GM18517 (cell line): Measurements from ENCODE around the gene SLC39A7.
"Not testable (repeated sequence)": the region's sequence is repeated elsewhere in the genome, so short reads cannot be mapped to it uniquely, and the experiment has no call there.

Experiments
- ATAC-seq: cut with Tn5 transposase; IDR thresholded peaks from one replicate; pipeline ENCODE4 v1.9.1; 2021; ENCODE audit warnings: mild to moderate bottlenecking, moderate library complexity; ENCODE audit not compliant: unreplicated experiment

SLC39A7 gene

DNA sequence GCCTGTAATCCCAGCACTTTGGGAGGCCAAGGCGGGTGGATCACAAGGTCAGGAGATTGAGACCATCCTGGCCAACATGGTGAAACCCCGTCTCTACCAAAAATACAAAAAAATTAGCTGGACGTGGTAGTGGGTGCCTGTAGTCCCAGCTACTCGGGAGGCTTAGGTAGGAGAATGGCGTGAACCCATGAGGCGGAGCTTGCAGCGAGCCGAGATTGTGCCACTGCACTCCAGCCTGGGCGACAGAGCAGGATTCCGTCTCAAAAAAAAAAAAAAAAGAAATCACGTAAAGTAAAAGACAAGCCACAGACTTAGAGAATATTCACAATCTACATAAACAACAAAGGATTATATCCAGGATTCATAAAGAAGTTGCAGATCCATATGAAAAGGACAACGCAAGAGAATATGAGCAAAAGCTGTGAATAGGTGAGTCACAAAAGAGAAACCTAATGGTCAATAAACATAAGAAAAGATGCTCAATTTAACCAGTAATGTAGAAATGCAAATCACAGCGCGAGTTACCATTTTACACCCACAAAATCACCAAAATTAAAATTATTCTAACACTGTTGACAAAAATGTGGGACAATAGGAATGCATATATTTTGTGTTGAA lies 25.9 kb downstream of the SLC39A7 start:
- not testable (repeated sequence) for ATAC-seq

- no peak for ATAC-seq
Observed at GRCh38 chr6:33235221-33235634, 34.6 kb downstream of the SLC39A7 start.

GRCh38 chr6:33236328-33236727 lies 35.7 kb downstream of the SLC39A7 start:
- ATAC-seq: no peak

GRCh38 chr6:33236852-33237251 lies 36.2 kb downstream of the SLC39A7 start:
- ATAC-seq: no peak

DNA sequence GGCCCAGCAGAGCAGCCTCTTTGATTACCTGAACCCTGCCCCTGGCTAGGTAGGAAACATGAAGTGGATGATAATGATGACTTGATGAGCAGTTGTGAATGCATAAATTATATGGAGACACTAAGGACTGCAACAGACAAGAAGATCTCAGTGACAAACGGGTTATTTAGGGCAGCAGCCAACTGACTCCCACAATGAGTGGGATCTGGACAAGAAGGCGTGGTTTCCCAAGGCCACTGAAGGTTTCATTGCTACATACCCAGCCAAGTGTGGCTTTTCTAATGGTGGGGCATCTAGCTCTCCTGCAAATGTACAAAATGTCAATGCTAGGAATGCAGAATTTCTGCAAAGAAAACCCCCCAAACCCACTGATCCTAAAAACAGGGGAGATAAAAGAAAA lies 37.1 kb downstream of the SLC39A7 start:
- ATAC-seq: no peak

GRCh38 chr6:33241968-33242367 lies 41.3 kb downstream of the SLC39A7 start:
- ATAC-seq: no peak

GRCh38 chr6:33243476-33243875 lies 42.8 kb downstream of the SLC39A7 start:
- ATAC-seq: no peak

DNA sequence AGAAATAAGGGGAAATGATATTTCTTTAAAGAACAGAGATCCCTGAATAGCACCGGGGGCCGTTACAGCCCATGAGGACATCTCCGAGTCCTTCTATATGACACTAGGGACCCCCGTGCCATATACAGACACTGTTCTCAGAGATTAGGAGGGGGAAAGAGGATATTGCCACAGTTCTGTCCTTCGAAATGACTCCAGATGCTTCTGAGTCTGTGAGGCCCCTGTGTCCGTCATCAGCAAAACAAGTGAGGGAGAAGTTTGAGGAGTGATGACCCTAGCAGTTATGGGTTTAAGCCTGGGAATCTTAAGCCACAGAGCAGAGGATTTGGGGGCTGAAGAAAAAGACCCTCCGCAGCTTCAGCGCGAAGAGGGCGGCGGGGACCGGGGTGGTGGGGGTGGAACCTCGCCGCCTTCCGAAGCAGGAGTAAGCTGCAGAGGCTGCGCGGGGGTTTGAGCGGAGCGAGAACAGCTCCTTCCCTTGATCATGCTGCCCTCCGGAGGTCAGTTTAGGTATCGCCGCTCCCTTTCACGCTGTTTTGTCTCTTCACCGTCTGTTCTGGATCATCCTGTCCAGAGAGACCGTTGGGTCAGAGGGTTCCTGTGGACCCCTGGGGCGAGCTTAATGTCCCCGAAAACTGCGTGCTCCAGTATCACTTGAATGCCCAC lies 47.4 kb downstream of the SLC39A7 start:
- peak; percentile 41 for ATAC-seq

DNA sequence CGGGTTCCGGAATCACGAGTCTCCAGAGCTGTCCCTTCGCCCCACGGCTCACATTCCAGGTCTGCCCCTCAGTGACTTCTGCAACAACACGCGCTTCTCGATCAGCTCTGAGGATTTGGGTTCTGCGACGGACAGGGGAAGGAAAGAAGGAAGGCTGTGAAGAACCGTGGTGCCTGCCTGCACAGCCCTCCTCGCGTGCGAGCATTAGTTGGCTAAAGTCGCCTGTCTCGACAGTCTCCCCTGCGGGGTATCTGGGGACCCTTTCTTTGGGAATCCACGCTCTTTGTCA lies 47.9 kb downstream of the SLC39A7 start:
- peak; percentile 4 for ATAC-seq

DNA sequence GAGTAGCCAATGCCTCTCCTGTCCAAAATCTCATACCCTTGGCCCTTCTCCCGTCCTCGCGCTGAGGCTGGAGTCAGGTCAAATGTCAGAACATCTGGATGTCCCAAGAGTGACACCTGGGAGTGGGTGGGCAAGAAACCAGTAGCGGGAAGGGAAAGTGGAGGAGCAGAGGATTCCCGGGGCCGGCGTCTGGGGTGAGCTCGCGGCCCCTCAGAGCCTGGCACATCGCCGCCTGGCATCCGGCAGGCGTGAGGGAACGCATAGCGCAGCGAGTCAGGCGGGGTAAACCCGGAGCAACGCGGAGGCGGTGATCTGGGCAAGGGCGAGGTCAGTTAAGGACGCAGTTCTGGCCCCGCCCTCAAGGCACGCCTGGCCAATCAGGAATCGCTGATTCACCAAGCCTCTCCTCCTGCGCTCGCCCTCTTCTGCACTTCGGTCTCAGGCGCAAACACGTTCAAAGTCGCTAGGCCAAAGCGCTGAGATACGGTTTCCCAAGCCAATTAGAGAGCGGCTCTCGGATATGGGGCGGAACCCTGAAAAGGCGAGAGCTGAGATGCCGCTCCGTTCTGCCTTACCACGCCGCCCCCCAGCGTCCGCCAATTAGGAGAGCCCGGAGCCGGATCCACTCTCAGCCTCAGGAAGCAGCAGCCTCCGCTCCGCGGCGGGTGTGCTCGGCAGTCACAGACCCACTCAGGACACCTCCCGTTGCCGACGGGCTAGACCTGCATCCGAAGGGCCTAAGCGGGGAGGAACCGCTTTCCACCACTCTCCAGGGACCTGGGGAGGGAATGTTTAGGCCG lies 48.5 kb downstream of the SLC39A7 start:
- ATAC-seq: peak; percentile 87

GRCh38 chr6:33249732-33250630 lies 49.3 kb downstream of the SLC39A7 start:
- no peak for ATAC-seq

GRCh38 chr6:33250731-33251130 lies 50.1 kb downstream of the SLC39A7 start:
- ATAC-seq: no peak

GRCh38 chr6:33251395-33252012 lies 50.8 kb downstream of the SLC39A7 start:
- ATAC-seq: no peak

- no peak for ATAC-seq
Observed at GRCh38 chr6:33252759-33253158, 52.1 kb downstream of the SLC39A7 start.
